ENCODE measurements around the gene MRPL49.

DNA sequence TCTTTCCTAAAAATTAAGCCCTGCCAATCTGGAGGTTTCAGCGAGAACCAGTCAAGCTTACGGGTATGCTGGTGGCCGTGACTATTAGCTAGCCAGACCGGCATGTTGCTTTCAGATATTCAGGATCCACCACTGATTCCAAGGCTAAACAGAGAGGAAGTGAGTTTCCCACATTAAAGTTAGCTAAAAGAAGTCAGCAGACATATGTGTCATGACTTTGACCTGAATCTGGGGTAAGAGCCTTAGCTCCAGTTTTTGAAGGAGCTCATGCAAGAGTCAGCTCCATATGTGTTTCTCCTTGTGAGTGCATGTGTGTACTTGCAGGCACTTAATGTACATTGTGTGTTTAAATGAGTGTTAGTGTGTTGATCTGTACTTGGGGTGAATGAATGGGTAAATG is 36.7 kb upstream of the MRPL49 start:
- TF ChIP-seq, protein P1, sequence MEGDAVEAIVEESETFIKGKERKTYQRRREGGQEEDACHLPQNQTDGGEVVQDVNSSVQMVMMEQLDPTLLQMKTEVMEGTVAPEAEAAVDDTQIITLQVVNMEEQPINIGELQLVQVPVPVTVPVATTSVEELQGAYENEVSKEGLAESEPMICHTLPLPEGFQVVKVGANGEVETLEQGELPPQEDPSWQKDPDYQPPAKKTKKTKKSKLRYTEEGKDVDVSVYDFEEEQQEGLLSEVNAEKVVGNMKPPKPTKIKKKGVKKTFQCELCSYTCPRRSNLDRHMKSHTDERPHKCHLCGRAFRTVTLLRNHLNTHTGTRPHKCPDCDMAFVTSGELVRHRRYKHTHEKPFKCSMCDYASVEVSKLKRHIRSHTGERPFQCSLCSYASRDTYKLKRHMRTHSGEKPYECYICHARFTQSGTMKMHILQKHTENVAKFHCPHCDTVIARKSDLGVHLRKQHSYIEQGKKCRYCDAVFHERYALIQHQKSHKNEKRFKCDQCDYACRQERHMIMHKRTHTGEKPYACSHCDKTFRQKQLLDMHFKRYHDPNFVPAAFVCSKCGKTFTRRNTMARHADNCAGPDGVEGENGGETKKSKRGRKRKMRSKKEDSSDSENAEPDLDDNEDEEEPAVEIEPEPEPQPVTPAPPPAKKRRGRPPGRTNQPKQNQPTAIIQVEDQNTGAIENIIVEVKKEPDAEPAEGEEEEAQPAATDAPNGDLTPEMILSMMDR (IDR thresholded peaks at IDR 0.05), result no peak
- TF ChIP-seq POLR2A (IDR thresholded peaks at IDR 0.05) (no peak), EP300 (IDR thresholded peaks at IDR 0.05) (no peak)

Data from ovary (tissue), 3 donors.